Osteoblast (primary cell): Measurements from ENCODE around the gene YBEY. TPM values are rescaled to one million over a fixed set of nuclear protein-coding genes. Genes with fewer than 3 reads are reported as not detected.

Experiments used
- DNase-seq: peaks from one replicate; pipeline ENCODE4 v3.0.0; 2011; ENCODE audit warnings: low spot score, mixed read lengths; ENCODE audit not compliant: insufficient read length; ENCODE audit errors: missing footprints
- H2AFZ ChIP-seq: 2 replicates; pipeline ENCODE4 v1.6.0; 2011; ENCODE audit warnings: mild to moderate bottlenecking, low read length
- H3K27ac ChIP-seq: 2 replicates; pipeline ENCODE4 v1.5.1; 2011; ENCODE audit warnings: mild to moderate bottlenecking, low read depth, low read length, moderate library complexity
- H3K27me3 ChIP-seq: 2 replicates; pipeline ENCODE4 v1.6.0; 2012; ENCODE audit warnings: mild to moderate bottlenecking, control low read depth, inconsistent platforms, low read length, moderate library complexity; ENCODE audit not compliant: insufficient read depth
- H3K36me3 ChIP-seq: 2 replicates; pipeline ENCODE4 v1.5.1; 2011; ENCODE audit warnings: mild to moderate bottlenecking, low read length, control low read depth, moderate library complexity; ENCODE audit not compliant: insufficient read depth
- H3K4me1 ChIP-seq: 2 replicates; pipeline ENCODE4 v1.5.1; 2011; ENCODE audit warnings: mild to moderate bottlenecking, low read length, control low read depth, moderate library complexity; ENCODE audit not compliant: insufficient read depth
- H3K4me2 ChIP-seq: 2 replicates; pipeline ENCODE4 v1.6.0; 2011; ENCODE audit warnings: mild to moderate bottlenecking, low read length; ENCODE audit not compliant: insufficient read depth
- H3K4me3 ChIP-seq: fragments of 200-600 bp; sonication (generic); 3 replicates; pipeline ENCODE4 v1.5.1; 2012; ENCODE audit warnings: mild to moderate bottlenecking, low read length, inconsistent platforms; ENCODE audit not compliant: insufficient read depth
- H3K79me2 ChIP-seq: 2 replicates; pipeline ENCODE4 v1.6.0; 2012; ENCODE audit warnings: mild to moderate bottlenecking, low read length, control low read depth, inconsistent platforms; ENCODE audit not compliant: insufficient read depth
- H3K9me3 ChIP-seq: 2 replicates; pipeline ENCODE4 v1.5.1; 2011; ENCODE audit warnings: low read depth, low read length, control low read depth
- H4K20me1 ChIP-seq: 2 replicates; pipeline ENCODE4 v1.6.0; 2012; ENCODE audit warnings: mild to moderate bottlenecking, low read length, control low read depth; ENCODE audit not compliant: insufficient read depth
- CTCF ChIP-seq: IDR thresholded peaks from 2 replicates; pipeline ENCODE4 v1.5.1; 2011; ENCODE audit warnings: mild to moderate bottlenecking, low read depth, low read length, moderate library complexity; ENCODE audit errors: extremely low read depth
- total RNA-seq: library from RNA; depleted of rRNA; stranded (reverse); fragments of >200 nt; gene quantifications from 2 replicates; pipeline ENCODE4 v1.2.3, GENCODE V29; 2012

YBEY gene
- total RNA-seq, 1 donor: 18.8 TPM

- no peak overlapping the region for H3K4me2 ChIP-seq
- no peaks in the 10 kb centered on the region for H3K9me3 ChIP-seq
- peaks cover 41% of the 10 kb centered on the region for H3K36me3 ChIP-seq
- peaks cover 5% of the 10 kb centered on the region for H4K20me1 ChIP-seq
- H3K27me3 ChIP-seq: no peaks in the 10 kb centered on the region
- TF ChIP-seq CTCF: no peak
- DNase-seq: peak; percentile 15
- no peak overlapping the region for H3K27ac ChIP-seq
- no peaks in the 10 kb centered on the region for H3K4me1 ChIP-seq
- H2AFZ ChIP-seq: no peak overlapping the region
- peaks cover 50% of the 10 kb centered on the region for H3K79me2 ChIP-seq
- no peak overlapping the region for H3K4me3 ChIP-seq
Observed at GRCh38 chr21:46340998-46341397, 54.9 kb downstream of the YBEY start.

GRCh38 chr21:46344219-46344915 is 58.2 kb downstream of the YBEY start:
- Histone ChIP-seq H2AFZ (no peak overlapping the region), H3K4me1 (peaks cover 5% of the 10 kb centered on the region), H3K79me2 (peaks cover 36% of the 10 kb centered on the region), H3K9me3 (no peaks in the 10 kb centered on the region), H3K4me2 (no peak overlapping the region), H4K20me1 (peaks cover 4% of the 10 kb centered on the region), H3K36me3 (peaks cover 41% of the 10 kb centered on the region), H3K4me3 (no peak overlapping the region), H3K27me3 (no peaks in the 10 kb centered on the region), H3K27ac (no peak overlapping the region)
- DNase-seq: peak; percentile 18
- no peak for TF ChIP-seq CTCF

- TF ChIP-seq CTCF: no peak
- Histone ChIP-seq H2AFZ (no peak overlapping the region), H3K4me2 (no peak overlapping the region), H3K4me1 (peaks cover 5% of the 10 kb centered on the region), H3K36me3 (peaks cover 46% of the 10 kb centered on the region), H3K4me3 (no peak overlapping the region), H3K27ac (no peak overlapping the region), H3K9me3 (no peaks in the 10 kb centered on the region), H3K79me2 (peaks cover 28% of the 10 kb centered on the region), H3K27me3 (no peaks in the 10 kb centered on the region), H4K20me1 (peaks cover 4% of the 10 kb centered on the region)
- no peak for DNase-seq
Observed at GRCh38 chr21:46345861-46346260, 59.7 kb downstream of the YBEY start.

GRCh38 chr21:46346296-46347202 is 60.4 kb downstream of the YBEY start:
- Histone ChIP-seq H3K79me2 (peaks cover 25% of the 10 kb centered on the region), H3K9me3 (no peaks in the 10 kb centered on the region), H3K27me3 (no peaks in the 10 kb centered on the region), H3K36me3 (peaks cover 53% of the 10 kb centered on the region), H3K4me3 (no peak overlapping the region), H2AFZ (no peak overlapping the region), H3K4me1 (peaks cover 5% of the 10 kb centered on the region), H3K27ac (no peak overlapping the region), H4K20me1 (peaks cover 4% of the 10 kb centered on the region), H3K4me2 (no peak overlapping the region)
- peak; percentile 26 for DNase-seq
- no peak for TF ChIP-seq CTCF
